Measurements from ENCODE around the gene LTBP1.

LTBP1 gene

DNA sequence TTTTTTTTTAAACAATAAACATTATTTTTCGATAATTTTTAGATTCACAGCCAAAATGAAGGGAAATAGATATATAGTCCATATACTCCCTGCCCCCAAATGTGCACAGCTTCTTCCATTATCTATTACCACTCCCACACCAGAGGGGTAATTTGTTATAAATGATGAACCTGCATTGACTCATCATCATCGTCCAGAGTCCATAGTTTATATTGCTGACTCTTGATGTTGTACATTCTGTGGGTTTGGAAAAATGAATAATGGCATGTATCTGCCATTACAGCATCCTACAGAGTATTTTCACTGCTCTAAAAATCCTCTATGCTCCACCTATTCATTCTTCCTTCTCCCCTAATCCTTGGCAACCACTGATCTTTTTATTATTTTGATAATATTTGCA lies 121.5 kb downstream of the LTBP1 start:
- H3K36me3 ChIP-seq (ENCODE audit: insufficient read depth): no peaks in the 10 kb centered on the region
- no peak overlapping the region for H3K27ac ChIP-seq
- no peak for TF ChIP-seq CTCF (conservative IDR thresholded peaks at IDR 0.05; ENCODE audit: low read depth, low read length)
- H3K27me3 ChIP-seq (ENCODE audit: insufficient read depth, low read depth): no peaks in the 10 kb centered on the region
- H3K4me1 ChIP-seq (ENCODE audit: low read depth, poor library complexity, severe bottlenecking): peaks cover 12% of the 10 kb centered on the region
- no peaks in the 10 kb centered on the region for H3K79me2 ChIP-seq (ENCODE audit: insufficient read depth, low read depth)
- no peak overlapping the region for H3K4me3 ChIP-seq (IDR thresholded peaks at IDR 0.05; ENCODE audit: insufficient read depth, low read depth, low read length)
- no peaks in the 10 kb centered on the region for H4K20me1 ChIP-seq (ENCODE audit: insufficient read depth)
- H3K4me2 ChIP-seq: no peak overlapping the region
- H3K9ac ChIP-seq: no peak overlapping the region
- H2AFZ ChIP-seq (ENCODE audit: low read depth): no peak overlapping the region

- Histone ChIP-seq H3K36me3 (ENCODE audit: insufficient read depth) (no peaks in the 10 kb centered on the region), H3K27me3 (ENCODE audit: insufficient read depth, low read depth) (no peaks in the 10 kb centered on the region), H2AFZ (ENCODE audit: low read depth) (no peak overlapping the region), H3K9ac (no peak overlapping the region), H3K4me1 (ENCODE audit: low read depth, poor library complexity, severe bottlenecking) (peaks cover 6% of the 10 kb centered on the region), H3K4me3 (IDR thresholded peaks at IDR 0.05; ENCODE audit: insufficient read depth, low read depth, low read length) (no peak overlapping the region), H4K20me1 (ENCODE audit: insufficient read depth) (no peaks in the 10 kb centered on the region), H3K79me2 (ENCODE audit: insufficient read depth, low read depth) (no peaks in the 10 kb centered on the region), H3K27ac (no peak overlapping the region), H3K4me2 (no peak overlapping the region)
- no peak for TF ChIP-seq CTCF (conservative IDR thresholded peaks at IDR 0.05; ENCODE audit: low read depth, low read length)
Observed at GRCh38 chr2:33069894-33070651, 123.3 kb downstream of the LTBP1 start.

GRCh38 chr2:33071591-33071990 lies 124.8 kb downstream of the LTBP1 start:
- Histone ChIP-seq H3K4me1 (ENCODE audit: low read depth, poor library complexity, severe bottlenecking) (peaks cover 6% of the 10 kb centered on the region), H3K9ac (no peak overlapping the region), H2AFZ (ENCODE audit: low read depth) (no peak overlapping the region), H3K27ac (no peak overlapping the region), H3K4me2 (no peak overlapping the region), H3K4me3 (IDR thresholded peaks at IDR 0.05; ENCODE audit: insufficient read depth, low read depth, low read length) (no peak overlapping the region), H3K79me2 (ENCODE audit: insufficient read depth, low read depth) (no peaks in the 10 kb centered on the region), H4K20me1 (ENCODE audit: insufficient read depth) (no peaks in the 10 kb centered on the region), H3K27me3 (ENCODE audit: insufficient read depth, low read depth) (no peaks in the 10 kb centered on the region), H3K36me3 (ENCODE audit: insufficient read depth) (no peaks in the 10 kb centered on the region)
- no peak for TF ChIP-seq CTCF (conservative IDR thresholded peaks at IDR 0.05; ENCODE audit: low read depth, low read length)

DNA sequence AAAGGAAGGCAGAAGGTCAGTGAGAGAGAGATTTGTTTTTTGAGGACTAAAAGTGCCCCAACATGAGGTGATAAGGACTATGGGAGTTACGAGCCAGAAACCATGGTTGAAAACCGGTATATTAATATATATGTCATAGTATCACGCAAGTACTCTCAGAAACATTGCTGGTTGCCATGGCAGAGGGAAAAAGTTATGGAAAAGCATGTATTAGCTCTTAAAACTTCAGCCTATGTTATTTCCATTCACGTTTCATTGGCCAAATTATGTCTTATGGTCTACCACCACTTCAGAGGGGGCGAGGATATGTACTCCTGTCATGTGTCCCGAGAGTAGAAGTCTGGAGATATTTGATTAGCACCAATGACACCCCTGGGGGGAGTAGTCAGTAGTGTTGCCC lies 125.9 kb downstream of the LTBP1 start:
- Histone ChIP-seq H3K4me3 (IDR thresholded peaks at IDR 0.05; ENCODE audit: insufficient read depth, low read depth, low read length) (no peak overlapping the region), H3K36me3 (ENCODE audit: insufficient read depth) (no peaks in the 10 kb centered on the region), H3K4me2 (no peak overlapping the region), H3K27ac (no peak overlapping the region), H3K27me3 (ENCODE audit: insufficient read depth, low read depth) (no peaks in the 10 kb centered on the region), H4K20me1 (ENCODE audit: insufficient read depth) (no peaks in the 10 kb centered on the region), H3K4me1 (ENCODE audit: low read depth, poor library complexity, severe bottlenecking) (peaks cover 6% of the 10 kb centered on the region), H2AFZ (ENCODE audit: low read depth) (no peak overlapping the region), H3K79me2 (ENCODE audit: insufficient read depth, low read depth) (no peaks in the 10 kb centered on the region), H3K9ac (no peak overlapping the region)
- no peak for TF ChIP-seq CTCF (conservative IDR thresholded peaks at IDR 0.05; ENCODE audit: low read depth, low read length)

All from KMS-11 (cell line).